T-helper 17 cell (primary cell): ENCODE measurements around the gene RBM34. TPM values are rescaled to one million over a fixed set of nuclear protein-coding genes. Genes with fewer than 3 reads are reported as not detected.
A peak's percentile ranks its signal among the peaks of the same experiment; 100 is the strongest.
"Not testable (repeated sequence)": the region's sequence is repeated elsewhere in the genome, so short reads cannot be mapped to it uniquely, and the experiment has no call there.

Experiments
- ATAC-seq: fragments of 150-1000 bp; cut with Tn5 transposase; 2 replicates; pipeline ENCODE4 v1.10.0; 2021; ENCODE audit warnings: mild to moderate bottlenecking, moderate library complexity
- DNase-seq, 3 donors: peaks; one replicate each; pipeline versions ENCODE4 v3.0.0 to v3.0.0-alpha.2; 2020 to 2021
- H3K9me3 ChIP-seq: one replicate; pipeline ENCODE4 v1.7.0; 2013; ENCODE audit warnings: low read length, mild to moderate bottlenecking; ENCODE audit not compliant: control insufficient read depth, poor library complexity, severe bottlenecking
- H3K27ac Mint-ChIP-seq: one replicate; pipeline ENCODE4 v1.8.0; 2022; ENCODE audit warnings: mild to moderate bottlenecking, moderate library complexity, mixed read lengths
- H3K27me3 Mint-ChIP-seq: one replicate; pipeline ENCODE4 v1.8.0; 2022; ENCODE audit warnings: mixed read lengths
- H3K36me3 Mint-ChIP-seq: one replicate; pipeline ENCODE4 v1.8.0; 2022; ENCODE audit warnings: low read depth, mixed read lengths
- H3K4me1 Mint-ChIP-seq: one replicate; pipeline ENCODE4 v1.8.0; 2022; ENCODE audit warnings: mild to moderate bottlenecking, mixed read lengths
- H3K4me3 Mint-ChIP-seq: one replicate; pipeline ENCODE4 v1.8.0; 2022; ENCODE audit warnings: mild to moderate bottlenecking, moderate library complexity, mixed read lengths
- total RNA-seq, 4 donors: library from RNA in 2 of 4; stranded (reverse) in 2 of 4; gene quantifications; one replicate each; pipeline ENCODE4 v1.2.3 and lab custom pipeline; 2022 to 2026

The RBM34 gene
- total RNA-seq, 2 donors from 2014 or later = 147 to 148 TPM

GRCh38 chr1:235088907-235089306, 72.1 kb downstream of the RBM34 start:
- ATAC-seq = no peak
- peak overlapping the region; percentile 12 for H3K4me3 Mint-ChIP-seq

DNA sequence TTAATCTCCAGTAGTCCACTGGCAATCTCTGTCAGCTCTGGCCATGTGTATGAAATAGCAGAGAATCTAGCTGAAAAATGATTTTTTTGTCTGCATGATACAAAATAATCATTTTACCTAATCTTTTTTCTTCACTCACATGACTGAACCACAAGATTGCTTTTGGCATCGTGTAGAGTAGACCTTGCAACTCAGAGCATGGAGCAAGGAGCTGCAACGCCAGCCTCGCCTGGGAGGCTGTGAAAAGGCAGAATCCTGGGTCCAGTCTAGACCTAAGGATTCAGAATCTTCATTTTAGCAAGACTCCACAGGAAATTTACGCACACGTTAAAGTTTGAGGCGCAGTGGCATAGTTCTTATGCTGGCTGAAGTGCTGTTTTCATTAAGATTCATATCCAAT, 72.6 kb downstream of the RBM34 start:
- no peak for ATAC-seq
- H3K27me3 Mint-ChIP-seq = no peaks in the 10 kb centered on the region
- H3K4me3 Mint-ChIP-seq = no peak overlapping the region
- no peaks in the 10 kb centered on the region for H3K36me3 Mint-ChIP-seq
- no peak overlapping the region for H3K27ac Mint-ChIP-seq
- peaks cover 4% of the 10 kb centered on the region for H3K4me1 Mint-ChIP-seq
- no peaks in the 10 kb centered on the region for H3K9me3 ChIP-seq
- DNase-seq = no peak

More at GRCh38 chr1:235088907-235089306, 72.1 kb downstream of the RBM34 start:
- H3K9me3 ChIP-seq = no peaks in the 10 kb centered on the region
- peaks cover 4% of the 10 kb centered on the region for H3K27me3 Mint-ChIP-seq
- H3K4me1 Mint-ChIP-seq = peaks cover 4% of the 10 kb centered on the region
- no peak overlapping the region for H3K27ac Mint-ChIP-seq
- no peak for DNase-seq
- H3K36me3 Mint-ChIP-seq = peaks cover 3% of the 10 kb centered on the region

DNA sequence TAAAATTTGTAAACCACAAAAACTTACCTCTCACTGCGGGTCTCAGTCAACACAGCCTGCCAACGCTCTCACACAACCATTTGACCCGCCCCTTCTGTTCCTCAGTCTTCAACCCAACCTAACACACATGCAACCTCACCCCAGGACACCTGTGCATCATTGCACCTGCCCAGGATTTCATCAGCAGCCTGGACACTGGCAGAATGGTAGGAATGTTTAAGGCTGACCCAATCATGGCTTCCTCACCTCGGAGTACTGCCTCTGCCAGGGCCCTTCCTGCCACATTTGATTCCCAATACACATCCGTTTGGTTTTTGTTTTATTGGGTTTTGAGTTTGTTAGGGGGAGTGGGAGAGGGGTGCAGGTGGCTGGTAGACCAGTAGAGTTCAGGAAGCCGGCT, 73.1 kb downstream of the RBM34 start:
- no peak overlapping the region for H3K4me3 Mint-ChIP-seq
- no peaks in the 10 kb centered on the region for H3K9me3 ChIP-seq
- no peak for ATAC-seq
- H3K27me3 Mint-ChIP-seq = no peaks in the 10 kb centered on the region
- DNase-seq = no peak
- H3K27ac Mint-ChIP-seq = no peak overlapping the region
- H3K36me3 Mint-ChIP-seq = no peaks in the 10 kb centered on the region
- H3K4me1 Mint-ChIP-seq = peaks cover 9% of the 10 kb centered on the region

GRCh38 chr1:235085411-235086117, 75.5 kb downstream of the RBM34 start:
- H3K4me3 Mint-ChIP-seq, DNase-seq, ATAC-seq, H3K27ac Mint-ChIP-seq, H3K9me3 ChIP-seq, H3K36me3 Mint-ChIP-seq, H3K27me3 Mint-ChIP-seq: not testable (repeated sequence)
- peaks cover 13% of the 10 kb centered on the region for H3K4me1 Mint-ChIP-seq

Other genes with a start within 250 kb of the RBM34 start
- gene TOMM20, start 32.4 kb downstream of the RBM34 start, total RNA-seq = 100 to 1,000 TPM; 105 to 112 TPM
- 100 to 1,000 TPM; 163 to 182 TPM for gene ARID4B, start 166.9 kb upstream of the RBM34 start, total RNA-seq
- gene GGPS1, start 167.3 kb upstream of the RBM34 start, total RNA-seq = 10 to 100 TPM; 28.0 to 28.2 TPM
- 10 to 100 TPM; 14.6 to 18.3 TPM for gene TBCE, start 206.2 kb upstream of the RBM34 start, total RNA-seq